HG02798 (cell line): ENCODE data around the gene TMX2.
"Not testable (repeated sequence)": the region's sequence is repeated elsewhere in the genome, so short reads cannot be mapped to it uniquely, and the experiment has no call there.

Experiments
- ATAC-seq: cut with Tn5 transposase; IDR thresholded peaks from one replicate; pipeline ENCODE4 v1.9.1; 2021; ENCODE audit warnings: mild to moderate bottlenecking; ENCODE audit not compliant: unreplicated experiment, poor library complexity

TMX2 gene, protein sequence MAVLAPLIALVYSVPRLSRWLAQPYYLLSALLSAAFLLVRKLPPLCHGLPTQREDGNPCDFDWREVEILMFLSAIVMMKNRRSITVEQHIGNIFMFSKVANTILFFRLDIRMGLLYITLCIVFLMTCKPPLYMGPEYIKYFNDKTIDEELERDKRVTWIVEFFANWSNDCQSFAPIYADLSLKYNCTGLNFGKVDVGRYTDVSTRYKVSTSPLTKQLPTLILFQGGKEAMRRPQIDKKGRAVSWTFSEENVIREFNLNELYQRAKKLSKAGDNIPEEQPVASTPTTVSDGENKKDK

DNA sequence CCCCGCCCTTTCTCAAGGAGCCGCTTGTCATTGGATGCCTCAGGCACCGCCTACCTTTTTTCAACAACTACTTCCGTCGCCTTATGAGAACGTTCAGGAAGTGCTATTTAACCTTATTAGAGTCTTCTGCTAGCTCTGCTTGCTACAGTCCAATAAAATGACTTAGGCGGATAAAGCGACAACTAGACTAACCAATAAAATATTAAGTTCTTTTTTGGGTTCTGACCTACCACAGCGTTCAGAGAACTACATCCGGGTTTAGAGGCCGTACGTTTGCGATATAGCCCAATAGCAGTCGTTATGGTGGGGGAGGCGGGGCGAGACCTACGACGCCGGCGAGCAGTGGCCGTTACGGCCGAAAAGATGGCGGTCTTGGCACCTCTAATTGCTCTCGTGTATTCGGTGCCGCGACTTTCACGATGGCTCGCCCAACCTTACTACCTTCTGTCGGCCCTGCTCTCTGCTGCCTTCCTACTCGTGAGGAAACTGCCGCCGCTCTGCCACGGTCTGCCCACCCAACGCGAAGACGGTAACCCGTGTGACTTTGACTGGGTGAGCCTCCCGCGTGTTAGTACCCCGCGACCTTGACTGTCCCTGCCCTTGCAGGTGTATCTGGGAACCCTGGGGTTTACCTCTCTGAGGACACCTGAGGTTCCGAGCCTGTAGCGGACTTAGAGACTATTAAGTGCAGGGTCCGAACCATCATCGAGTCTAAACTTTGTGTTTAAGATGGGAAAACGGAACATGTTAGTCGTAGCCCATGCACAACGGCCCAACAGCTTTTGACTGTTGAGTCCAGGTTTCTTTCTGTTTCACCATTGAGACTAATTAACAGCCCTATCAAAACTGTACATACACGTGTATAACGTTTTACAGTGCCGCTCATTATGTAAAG, at the start of gene TMX2:
Gene TMX2 (plus strand): TSS at position 338 of the 895 bp plus-strand sequence. CDS start 26 bp downstream, at position 364.
- peak; percentile 96 for ATAC-seq

DNA sequence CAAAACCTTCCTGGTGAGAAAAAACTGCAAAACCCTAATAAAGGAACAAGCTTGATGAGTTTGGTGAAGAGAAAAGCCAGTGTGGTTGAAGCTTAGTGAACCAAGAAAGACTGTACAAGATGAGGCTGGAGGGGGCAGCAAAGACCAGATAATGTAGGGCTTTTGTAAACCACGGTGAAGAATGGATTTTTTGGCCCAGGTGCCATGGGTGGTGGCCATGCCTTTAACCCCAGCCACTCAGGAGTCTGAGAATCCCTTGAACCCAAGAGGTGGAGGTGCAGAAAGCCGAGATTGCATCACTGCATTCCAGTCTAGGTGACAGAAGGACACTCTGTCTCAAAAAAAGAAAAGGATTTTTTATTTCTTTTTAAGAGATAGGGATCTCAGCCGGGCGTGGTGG, 49.5 kb upstream of the TMX2 start:
- no peak for ATAC-seq

DNA sequence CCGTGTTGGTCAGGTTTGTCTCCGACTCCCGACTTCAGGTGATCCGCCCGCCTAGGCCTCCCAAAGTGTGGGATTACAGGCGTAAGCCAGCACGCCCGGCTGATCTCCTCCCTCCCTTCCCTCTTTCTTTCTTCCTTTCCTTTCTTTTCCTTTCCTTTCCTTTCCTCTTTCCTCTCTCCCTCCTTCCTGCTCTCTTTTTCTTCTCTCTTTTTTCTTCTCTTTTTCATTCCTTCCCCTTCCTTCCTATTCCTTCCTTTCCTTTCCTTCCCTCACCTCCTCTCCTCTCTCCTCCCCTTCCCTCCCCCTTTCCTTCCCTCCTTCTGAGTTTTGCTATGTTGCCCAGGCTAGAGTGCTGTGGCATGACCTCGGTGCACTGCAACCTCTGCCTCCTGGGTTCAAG, 48.4 kb upstream of the TMX2 start:
- ATAC-seq: no peak

DNA sequence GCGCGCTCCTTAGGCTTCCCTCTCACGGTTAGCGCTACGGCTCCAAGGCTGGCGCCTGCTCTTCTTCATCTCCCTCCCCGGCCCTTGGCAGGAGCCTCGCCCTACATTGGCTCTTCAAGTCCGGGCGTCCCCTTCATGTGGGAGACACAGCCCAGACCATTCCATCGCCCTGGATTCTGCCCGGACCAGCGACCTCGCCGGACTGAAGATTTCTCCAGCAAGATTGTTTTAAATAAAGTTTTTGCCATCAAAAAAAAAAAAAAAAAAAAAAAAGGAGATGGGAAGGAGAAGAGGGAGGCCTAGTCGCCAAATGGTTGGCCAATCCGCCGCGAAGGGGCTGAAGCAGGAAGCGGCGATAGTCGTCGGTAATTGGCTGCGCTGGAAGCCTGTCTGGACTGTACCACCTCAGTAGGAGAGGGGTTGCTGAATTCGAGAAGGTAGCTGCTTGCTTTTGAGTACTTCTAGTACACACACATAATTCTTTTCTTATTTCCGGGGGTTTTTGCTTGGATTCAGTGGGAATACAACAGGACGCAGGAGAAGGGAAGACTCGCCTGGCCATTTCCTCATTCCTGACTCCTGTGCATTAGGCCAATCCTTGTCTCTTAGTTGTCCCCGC, 45.2 kb upstream of the TMX2 start:
- peak; percentile 73 for ATAC-seq

DNA sequence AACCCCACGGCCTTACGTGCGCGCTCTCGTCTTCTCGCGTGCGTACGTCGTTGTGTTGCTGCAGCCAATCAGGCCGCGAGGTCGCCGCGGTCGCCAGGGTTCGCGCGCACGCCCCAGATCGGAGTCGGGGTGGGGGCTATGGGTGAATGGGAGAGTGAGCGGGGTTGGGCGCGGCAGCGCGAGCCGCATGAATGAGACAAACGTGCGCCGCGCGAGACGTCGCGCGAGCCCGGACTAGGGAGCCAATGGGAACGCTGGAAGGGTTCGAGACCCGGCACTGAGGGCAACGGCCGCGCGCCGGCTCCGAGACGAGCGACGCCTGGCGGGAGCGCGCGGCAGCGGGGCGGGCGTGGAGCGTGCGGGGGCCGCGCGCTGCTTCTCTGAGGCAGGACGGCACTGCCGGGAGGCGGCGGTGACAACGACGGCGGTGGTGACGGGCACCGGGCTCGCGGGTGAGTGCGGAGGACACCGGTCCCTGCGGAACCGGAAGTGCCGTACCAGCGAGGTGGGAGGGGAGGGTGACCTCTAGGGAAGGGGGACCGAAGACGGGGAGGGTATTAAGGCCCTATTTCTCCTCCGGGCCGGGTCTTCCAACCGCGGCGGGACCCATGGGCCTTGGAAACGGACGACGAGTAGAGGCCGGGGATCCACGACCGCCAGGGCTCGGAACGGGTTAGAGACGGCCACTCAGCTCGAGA, 44.5 kb upstream of the TMX2 start, which contains the start of gene ZDHHC5:
Gene ZDHHC5 (plus strand): TSS at position 379 of the 698 bp plus-strand sequence. CDS start 4,977 bp downstream, outside the sequence.
- ATAC-seq: peak; percentile 86

DNA sequence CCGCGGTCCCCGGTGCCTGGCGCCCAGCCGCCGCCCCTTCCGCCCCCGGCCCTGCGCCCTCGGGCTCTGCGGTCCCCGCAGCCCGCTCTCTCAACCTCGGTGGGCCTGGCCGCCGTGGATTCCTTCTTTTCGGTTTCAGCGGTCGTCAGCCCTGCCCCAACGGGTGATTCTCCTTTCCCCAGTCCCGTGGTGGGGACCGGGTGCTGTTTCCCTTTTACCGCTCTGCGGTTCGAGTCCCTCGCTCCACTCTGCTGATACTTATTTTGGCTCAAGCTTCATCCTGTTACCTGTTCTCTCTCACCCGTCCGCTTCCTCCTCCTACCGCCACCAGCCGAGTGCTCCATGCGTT, 44.0 kb upstream of the TMX2 start:
- ATAC-seq: peak; percentile 7

DNA sequence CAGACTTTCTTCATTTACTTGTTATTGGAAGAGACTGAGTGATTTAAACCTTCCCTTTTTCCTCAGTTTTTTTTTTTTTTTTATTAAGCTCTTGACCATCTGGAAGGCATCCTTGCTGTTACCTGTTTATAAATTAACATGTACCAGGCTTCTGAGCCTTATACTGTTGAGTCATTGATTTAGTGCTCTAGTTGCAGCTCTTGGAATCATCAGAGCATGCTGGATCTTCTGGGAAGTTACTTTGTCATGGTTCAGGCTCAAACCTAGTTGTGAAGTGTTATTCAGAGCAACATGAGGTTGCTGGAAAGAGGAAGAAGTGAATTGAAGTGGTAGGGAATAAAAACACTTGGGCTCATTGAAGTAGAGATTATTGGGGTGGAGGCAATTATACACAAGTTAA, 38.1 kb upstream of the TMX2 start:
- ATAC-seq: no peak

DNA sequence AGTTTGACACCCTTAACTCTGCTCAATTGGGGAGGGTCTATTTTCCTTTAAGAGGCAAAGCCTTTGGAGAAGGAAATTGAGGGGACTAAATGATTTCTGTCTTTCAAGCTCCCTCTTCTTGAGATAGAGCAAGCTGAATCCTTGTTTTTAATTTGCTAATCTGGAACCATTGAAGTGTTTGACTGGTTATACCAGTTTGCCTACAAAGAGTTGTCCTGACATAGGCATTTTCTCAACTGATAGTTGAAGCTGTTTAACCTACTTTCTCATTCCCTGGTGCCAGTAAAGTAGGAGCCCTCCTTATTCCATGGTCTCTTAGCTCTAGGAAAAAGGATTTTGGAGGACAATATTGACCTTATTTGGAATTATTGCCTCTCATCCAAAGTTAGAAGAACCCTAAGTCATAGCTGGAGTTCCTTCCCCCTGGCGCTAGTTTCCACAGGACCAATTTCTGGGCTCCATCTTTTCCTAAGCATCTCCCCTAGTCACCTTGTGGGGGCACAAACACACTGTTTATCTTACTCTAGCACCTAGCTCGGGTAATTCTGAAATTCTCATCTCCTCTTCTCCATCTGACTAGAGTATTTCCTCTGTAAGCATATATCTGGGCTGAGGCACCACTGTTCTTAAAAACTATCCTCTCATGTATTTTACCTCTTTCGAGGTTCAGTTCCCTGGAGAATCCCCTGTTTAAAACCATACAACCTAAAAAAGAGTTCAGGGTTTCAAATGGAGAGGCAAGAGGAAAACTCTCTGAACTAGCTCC, 37.0 kb upstream of the TMX2 start:
- no peak for ATAC-seq

DNA sequence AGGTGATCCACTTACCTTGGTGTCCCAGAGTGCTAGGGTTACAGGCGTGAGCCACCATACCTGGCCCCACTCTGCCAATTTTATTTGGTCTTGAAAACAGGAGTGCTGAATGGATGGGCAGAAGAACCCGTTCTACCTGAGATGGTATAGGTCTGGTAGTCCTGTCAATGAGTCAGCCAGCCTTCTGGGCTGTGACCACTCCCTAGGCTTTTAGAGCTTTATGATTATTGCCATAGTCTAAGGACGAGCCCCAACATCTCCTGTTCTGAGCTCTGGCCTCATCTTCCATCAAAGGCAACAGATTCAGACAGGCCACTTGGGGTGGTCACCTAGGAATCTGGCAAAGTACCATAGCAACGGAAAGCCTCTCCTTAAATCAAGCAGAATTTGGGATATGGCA, 33.0 kb upstream of the TMX2 start:
- ATAC-seq: no peak

DNA sequence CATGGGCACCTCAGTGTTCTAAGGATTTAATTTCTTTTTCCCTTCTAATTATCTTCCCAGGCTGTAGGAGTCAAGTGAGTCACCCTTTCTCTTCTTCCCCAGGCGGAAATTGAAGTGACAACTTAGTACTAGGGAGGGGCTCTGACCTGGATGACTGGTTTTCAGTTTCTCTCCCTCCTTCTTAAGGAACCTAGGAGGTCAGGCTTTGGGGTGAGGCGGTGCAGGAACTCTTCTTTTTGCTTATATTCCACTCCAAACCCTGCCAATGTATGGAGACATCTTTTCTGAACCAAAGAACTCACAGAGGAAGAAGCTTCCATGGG, 31.9 kb upstream of the TMX2 start:
- peak; percentile 22 for ATAC-seq

DNA sequence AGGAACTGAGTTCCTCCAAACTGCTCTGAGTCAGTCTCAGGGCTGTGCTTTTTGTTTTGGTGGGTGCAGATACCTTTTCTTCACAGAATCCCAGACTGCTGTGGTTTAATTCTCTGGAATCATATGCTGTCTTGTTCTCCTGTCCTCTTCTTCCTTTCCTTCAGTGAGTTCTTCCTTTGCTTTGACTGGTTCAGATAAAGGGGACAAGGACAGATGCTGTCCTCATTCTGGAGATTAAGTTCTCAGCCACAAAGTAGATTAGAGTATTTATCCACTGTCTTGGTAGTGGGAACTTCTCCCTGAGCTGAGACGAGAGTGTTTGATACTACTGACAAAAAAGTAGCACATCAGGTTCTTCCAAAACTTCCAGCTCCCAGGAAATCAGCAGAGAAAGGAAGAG, 31.2 kb upstream of the TMX2 start:
- no peak for ATAC-seq

DNA sequence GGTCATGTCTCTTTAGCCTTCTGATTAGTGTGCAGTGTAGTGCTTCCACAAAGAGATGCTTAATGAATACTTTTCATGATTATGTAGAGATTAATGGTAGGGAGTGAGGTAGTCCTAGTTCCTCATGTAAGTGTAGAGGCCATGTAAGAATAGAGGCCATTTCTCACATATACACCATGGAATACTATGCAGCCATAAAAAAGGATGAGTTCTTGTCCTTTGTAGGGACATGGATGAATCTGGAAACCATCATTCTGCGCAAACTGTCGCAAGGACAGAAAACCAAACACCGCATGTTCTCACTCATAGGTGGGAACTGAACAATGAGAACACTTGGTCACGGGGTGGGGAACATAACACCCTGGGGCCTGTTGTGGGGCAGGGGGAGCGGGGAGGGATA, 21.9 kb upstream of the TMX2 start:
- ATAC-seq: not testable (repeated sequence)

DNA sequence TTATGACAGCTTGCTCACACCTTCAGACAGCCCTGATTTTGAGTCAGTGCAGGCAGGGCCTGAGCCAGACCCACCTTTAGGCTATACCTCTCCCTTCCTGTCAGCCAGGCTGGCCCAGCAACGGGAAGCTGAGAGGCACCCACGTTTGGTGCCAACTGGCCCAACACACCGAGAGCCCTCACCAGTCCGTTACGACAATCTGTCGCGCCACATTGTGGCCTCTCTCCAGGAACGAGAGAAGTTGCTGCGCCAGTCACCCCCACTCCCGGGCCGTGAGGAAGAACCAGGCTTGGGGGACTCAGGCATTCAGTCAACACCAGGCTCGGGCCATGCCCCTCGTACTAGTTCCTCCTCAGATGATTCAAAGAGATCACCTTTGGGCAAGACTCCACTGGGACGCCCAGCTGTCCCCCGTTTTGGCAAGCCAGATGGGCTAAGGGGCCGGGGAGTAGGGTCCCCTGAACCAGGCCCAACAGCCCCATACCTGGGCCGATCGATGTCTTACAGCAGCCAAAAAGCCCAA, 13.5 kb upstream of the TMX2 start:
- ATAC-seq: no peak

DNA sequence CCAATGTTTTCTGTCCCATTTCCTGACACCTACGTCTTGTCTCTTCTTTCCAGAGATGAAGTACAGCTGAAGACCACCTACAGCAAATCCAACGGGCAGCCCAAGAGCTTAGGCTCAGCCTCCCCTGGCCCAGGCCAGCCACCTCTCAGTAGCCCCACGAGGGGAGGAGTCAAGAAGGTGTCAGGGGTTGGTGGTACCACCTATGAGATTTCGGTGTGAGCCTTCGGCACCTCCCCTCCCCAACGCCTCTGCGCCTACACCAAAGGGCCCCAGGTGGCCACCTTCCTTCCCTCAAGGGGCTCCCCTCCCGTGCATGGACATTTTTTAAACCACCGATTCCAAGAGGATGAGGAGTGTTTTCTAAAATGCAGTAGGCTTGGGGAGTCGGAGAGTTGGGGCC, 12.6 kb upstream of the TMX2 start:
- ATAC-seq: no peak

DNA sequence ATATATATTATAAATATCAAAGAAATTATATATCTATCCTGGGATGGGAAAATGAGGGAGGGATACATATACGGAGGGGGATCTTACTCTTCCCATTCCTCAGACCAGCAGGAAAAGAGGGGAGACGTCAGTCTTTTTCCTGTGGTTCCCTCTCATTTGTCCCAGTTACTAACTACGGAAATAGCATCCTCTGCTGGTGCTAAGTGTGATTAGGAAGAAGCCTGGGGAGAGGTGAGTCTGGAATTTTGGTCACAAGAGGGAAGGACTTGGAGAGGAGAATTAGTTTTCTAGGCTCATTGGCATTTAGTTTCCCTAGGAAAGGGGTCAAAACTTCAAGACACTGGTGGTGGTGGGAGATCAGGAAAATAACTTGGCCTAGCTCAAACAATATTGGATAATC, 12.0 kb upstream of the TMX2 start:
- ATAC-seq: no peak

DNA sequence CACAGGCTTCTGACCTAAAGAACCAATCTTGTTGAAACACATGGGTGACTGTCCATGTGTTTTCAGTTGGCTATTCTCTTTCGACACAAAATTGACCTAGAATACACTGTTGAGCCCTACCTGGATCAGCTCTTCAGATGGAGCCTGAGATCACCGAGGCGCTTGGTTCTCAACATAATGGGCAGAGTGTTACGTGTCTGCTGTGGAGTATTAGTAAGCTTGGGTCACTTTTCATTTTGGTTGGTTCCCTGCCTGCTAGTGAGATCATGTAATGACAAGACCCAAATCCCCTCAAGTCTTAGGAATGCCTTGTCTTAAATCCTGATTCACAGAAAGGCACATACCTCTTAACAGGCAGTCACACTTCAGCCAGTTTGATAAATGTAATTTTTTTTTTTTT, 9.1 kb upstream of the TMX2 start:
- no peak for ATAC-seq

DNA sequence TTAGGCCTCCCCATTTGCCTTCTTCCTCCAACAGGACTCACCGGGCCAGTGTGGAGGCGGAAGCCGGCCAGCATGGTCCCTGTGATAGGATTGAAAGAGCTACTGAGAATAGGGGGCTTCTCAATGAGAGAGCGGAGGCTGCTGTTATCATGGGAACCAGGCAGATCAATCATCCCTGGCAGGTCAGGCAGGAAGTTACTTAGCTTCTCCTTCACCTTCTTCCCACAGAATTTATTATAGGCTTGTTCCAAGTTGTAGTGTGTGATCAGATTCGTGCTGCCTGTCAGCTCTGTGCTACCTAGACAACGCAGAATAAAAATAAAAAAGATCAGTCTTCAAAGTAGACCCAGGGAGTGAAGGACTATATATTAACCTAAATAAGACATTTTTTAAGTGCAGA, 7.5 kb upstream of the TMX2 start:
- no peak for ATAC-seq

DNA sequence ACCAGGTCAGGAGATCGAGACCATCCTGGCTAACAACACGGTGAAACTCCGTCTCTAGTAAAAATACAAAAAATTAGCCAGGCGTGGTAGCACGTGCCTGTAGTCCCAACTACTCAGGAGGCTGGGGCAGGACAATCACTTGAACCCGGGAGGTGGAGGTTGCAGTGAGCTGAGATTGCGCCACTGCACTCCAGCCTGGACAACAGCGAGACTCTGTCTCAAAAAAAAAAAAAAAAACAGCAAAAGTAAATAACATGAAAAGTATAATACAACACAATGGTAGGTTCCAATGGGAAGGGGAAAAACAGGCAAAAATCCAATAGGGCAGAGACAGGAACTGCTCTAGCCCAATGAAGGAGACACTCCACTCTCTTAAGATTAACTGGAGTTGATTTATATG, 7.0 kb upstream of the TMX2 start:
- ATAC-seq: not testable (repeated sequence)

DNA sequence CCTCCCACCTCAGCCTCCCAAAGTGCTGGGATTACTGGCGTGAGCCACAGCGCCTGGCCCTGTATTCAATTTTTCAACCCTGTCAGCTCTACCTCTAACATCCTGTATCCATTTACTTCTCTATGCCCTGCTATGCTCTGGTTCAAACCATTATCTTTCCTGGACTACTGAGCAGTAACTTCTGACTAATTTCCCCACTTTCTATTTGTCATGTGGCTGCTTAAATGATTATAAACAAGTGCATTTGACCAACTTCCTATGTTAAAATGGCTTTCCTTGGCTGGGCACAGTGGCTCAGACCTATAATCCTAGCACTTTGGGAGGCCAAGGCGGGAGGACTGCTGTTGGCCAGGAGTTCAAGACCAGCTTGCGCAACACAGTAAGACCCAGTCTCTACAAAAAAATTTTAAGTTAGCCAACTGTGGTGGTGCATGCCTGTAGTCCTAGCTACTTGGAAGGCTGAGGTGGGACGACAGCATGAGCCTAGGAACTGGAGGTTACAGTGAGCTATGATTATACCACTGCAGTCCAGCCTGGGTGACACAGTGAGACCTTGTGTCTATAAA, 2.5 kb upstream of the TMX2 start:
- ATAC-seq: no peak
